ENCODE measurements around the gene EFL1.

Gene EFL1

DNA sequence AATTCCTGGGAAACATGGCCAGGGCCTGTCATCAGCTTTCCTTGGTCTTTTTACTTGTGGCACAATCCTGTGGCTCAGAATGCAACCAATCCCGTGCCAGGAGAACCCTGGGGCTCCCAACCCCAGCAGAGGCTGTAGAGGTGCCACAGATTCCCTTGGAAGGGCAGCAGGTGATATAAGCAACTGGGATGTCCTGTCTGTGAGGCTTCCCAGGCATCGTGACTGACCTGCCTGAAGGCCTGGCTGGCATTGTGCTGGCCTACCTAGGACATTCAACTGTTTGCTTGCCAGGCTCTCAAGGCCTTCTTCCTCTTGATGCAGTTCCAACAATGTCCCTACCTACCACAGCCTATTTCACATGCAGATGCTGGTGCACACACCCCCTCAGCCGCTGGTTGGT lies 144.5 kb downstream of the EFL1 start:
- H3K27ac Mint-ChIP-seq: peak overlapping the region; percentile 63
- TF ChIP-seq, protein P1, sequence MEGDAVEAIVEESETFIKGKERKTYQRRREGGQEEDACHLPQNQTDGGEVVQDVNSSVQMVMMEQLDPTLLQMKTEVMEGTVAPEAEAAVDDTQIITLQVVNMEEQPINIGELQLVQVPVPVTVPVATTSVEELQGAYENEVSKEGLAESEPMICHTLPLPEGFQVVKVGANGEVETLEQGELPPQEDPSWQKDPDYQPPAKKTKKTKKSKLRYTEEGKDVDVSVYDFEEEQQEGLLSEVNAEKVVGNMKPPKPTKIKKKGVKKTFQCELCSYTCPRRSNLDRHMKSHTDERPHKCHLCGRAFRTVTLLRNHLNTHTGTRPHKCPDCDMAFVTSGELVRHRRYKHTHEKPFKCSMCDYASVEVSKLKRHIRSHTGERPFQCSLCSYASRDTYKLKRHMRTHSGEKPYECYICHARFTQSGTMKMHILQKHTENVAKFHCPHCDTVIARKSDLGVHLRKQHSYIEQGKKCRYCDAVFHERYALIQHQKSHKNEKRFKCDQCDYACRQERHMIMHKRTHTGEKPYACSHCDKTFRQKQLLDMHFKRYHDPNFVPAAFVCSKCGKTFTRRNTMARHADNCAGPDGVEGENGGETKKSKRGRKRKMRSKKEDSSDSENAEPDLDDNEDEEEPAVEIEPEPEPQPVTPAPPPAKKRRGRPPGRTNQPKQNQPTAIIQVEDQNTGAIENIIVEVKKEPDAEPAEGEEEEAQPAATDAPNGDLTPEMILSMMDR (IDR thresholded peaks at IDR 0.05): no peak
- peaks cover 3% of the 10 kb centered on the region for H3K36me3 Mint-ChIP-seq (ENCODE audit: low read depth)
- peaks cover 49% of the 10 kb centered on the region for H3K4me1 Mint-ChIP-seq
- no peaks in the 10 kb centered on the region for H3K9me3 Mint-ChIP-seq
- H3K27me3 Mint-ChIP-seq (ENCODE audit: low read depth, poor library complexity): peaks cover 7% of the 10 kb centered on the region
- H3K4me3 Mint-ChIP-seq: no peak overlapping the region
- DNase-seq: no peak

- no peaks in the 10 kb centered on the region for H3K9me3 Mint-ChIP-seq
- H3K4me1 Mint-ChIP-seq: peaks cover 43% of the 10 kb centered on the region
- no peaks in the 10 kb centered on the region for H3K36me3 Mint-ChIP-seq (ENCODE audit: low read depth)
- H3K4me3 Mint-ChIP-seq: no peak overlapping the region
- peak overlapping the region; percentile 57 for H3K27ac Mint-ChIP-seq
- TF ChIP-seq, protein P1 (IDR thresholded peaks at IDR 0.05): no peak
- peaks cover 7% of the 10 kb centered on the region for H3K27me3 Mint-ChIP-seq (ENCODE audit: low read depth, poor library complexity)
- no peak for DNase-seq
Observed at GRCh38 chr15:82117296-82117695, 145.2 kb downstream of the EFL1 start.

DNA sequence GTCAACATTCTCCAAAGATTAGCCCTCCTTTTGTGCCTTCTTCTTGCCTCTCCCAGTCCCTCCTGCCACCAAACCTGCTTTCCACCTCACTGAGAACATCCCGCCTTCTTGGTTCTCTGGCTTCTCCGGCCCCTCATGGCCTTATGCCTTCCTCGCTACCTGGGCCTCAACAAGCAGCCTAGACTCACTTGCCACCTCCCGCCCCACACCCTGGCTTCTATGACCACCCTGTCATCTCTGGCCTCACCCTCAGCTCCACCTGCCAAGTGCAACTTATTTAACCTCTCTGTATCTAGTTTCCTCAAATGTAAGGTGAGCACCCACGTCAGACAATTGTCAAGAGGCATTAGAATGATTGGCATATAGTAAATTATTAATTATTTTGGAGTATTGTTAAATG lies 147.9 kb downstream of the EFL1 start:
- no peak for DNase-seq
- H3K9me3 Mint-ChIP-seq: peaks cover 7% of the 10 kb centered on the region
- no peak overlapping the region for H3K27ac Mint-ChIP-seq
- TF ChIP-seq, protein P1 (IDR thresholded peaks at IDR 0.05): no peak
- H3K4me1 Mint-ChIP-seq: peaks cover 28% of the 10 kb centered on the region
- no peak overlapping the region for H3K4me3 Mint-ChIP-seq
- no peaks in the 10 kb centered on the region for H3K36me3 Mint-ChIP-seq (ENCODE audit: low read depth)
- H3K27me3 Mint-ChIP-seq (ENCODE audit: low read depth, poor library complexity): peaks cover 7% of the 10 kb centered on the region

DNA sequence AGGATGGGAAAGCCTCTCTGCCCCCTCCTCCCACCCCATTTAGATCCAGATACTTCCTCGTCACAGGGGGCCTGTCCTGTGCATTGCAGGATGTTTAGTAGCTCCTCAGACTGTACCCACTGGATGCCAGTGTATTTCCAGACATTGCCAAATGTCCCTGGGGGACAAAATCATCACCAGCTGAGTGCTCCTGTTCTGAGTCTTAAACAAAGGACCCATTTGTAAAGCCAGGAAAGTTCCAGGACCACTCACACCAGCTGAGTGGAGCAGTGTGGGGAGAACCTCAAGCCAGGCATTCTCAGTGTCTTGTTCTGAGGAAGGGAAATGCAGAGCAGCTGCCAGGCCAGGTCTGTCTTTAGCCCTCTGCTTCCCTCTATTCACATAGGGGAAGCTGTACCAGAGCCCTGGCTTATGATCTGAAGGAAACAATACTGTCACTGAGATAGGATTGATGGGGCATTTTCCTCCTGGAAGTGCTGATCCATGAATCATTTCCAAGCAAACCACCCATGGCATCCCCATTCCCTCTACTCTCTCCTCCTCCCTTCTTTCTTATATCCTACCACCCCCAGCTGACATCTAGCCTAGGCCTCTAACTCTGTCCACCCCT lies 149.3 kb downstream of the EFL1 start:
- DNase-seq: no peak
- H3K36me3 Mint-ChIP-seq (ENCODE audit: low read depth): no peaks in the 10 kb centered on the region
- H3K4me3 Mint-ChIP-seq: no peak overlapping the region
- peaks cover 28% of the 10 kb centered on the region for H3K4me1 Mint-ChIP-seq
- peaks cover 7% of the 10 kb centered on the region for H3K9me3 Mint-ChIP-seq
- peak overlapping the region; percentile 68 for H3K27ac Mint-ChIP-seq
- TF ChIP-seq, protein P1 (IDR thresholded peaks at IDR 0.05): no peak
- H3K27me3 Mint-ChIP-seq (ENCODE audit: low read depth, poor library complexity): peaks cover 7% of the 10 kb centered on the region

- Mint-ChIP-seq H3K36me3 (ENCODE audit: low read depth) (no peaks in the 10 kb centered on the region), H3K27ac (peak overlapping the region; percentile 6), H3K4me1 (peaks cover 17% of the 10 kb centered on the region), H3K9me3 (peaks cover 7% of the 10 kb centered on the region), H3K4me3 (no peak overlapping the region), H3K27me3 (ENCODE audit: low read depth, poor library complexity) (peaks cover 4% of the 10 kb centered on the region)
- no peak for DNase-seq
- TF ChIP-seq, protein P1 (IDR thresholded peaks at IDR 0.05): no peak
Observed at GRCh38 chr15:82111918-82112317, 150.6 kb downstream of the EFL1 start.

DNA sequence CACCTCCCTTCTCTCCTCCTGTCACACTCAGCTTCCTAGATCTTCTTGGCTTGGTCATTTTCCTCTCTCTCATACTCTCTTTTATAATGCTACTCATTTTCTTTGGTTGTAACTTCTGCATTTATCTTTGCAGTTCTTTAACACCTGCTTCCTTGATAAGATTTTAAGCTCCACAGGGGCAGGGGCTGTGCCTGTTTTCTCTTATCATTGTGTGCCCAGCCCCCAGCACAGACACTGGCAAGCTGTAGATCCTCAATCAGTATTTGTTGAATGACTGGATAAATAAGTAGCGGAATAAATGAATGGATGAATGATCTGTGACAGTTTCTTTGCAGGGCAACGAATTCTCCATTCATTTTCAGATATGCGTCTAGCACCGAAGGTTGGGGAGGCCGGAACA lies 152.4 kb downstream of the EFL1 start:
- Mint-ChIP-seq H3K36me3 (ENCODE audit: low read depth) (no peaks in the 10 kb centered on the region), H3K27me3 (ENCODE audit: low read depth, poor library complexity) (peaks cover 4% of the 10 kb centered on the region), H3K4me3 (no peak overlapping the region), H3K9me3 (peaks cover 7% of the 10 kb centered on the region), H3K4me1 (peaks cover 21% of the 10 kb centered on the region), H3K27ac (no peak overlapping the region)
- no peak for DNase-seq
- TF ChIP-seq, protein P1 (IDR thresholded peaks at IDR 0.05): no peak
